SK-N-SH treated with all-trans-retinoic acid at 6 μM for 48 hours (cell line): ENCODE measurements around the gene TBCA.

Experiments used
- ATAC-seq: fragments of 200-7000 bp; cut with Tn5 transposase; 3 replicates; pipeline ENCODE4 v1.9.1; 2020; ENCODE audit warnings: mild to moderate bottlenecking, moderate library complexity
- ARNTL ChIP-seq: fragments of 450-650 bp; formaldehyde crosslinking; IDR thresholded peaks from 2 replicates; pipeline ENCODE4 v1.5.0; 2020; ENCODE audit warnings: low read depth, mild to moderate bottlenecking, moderate library complexity, borderline replicate concordance
- BACH2 ChIP-seq: fragments of 250-450 bp; sonication (Bioruptor Pico); IDR thresholded peaks from 2 replicates; pipeline ENCODE4 v1.9.0; 2021; ENCODE audit warnings: mild to moderate bottlenecking, borderline replicate concordance
- CSDC2 ChIP-seq: fragments of 250-450 bp; sonication (Bioruptor Pico); IDR thresholded peaks from 2 replicates; pipeline ENCODE4 v1.5.0; 2020; ENCODE audit warnings: mild to moderate bottlenecking, moderate library complexity
- ESRRG ChIP-seq: fragments of 250-450 bp; sonication (Bioruptor Pico); IDR thresholded peaks from 2 replicates; pipeline ENCODE4 v1.6.1; 2021; ENCODE audit warnings: mild to moderate bottlenecking
- GLIS3 ChIP-seq: fragments of 250-450 bp; sonication (Bioruptor Pico); IDR thresholded peaks from 2 replicates; pipeline ENCODE4 v1.5.0; 2020; ENCODE audit warnings: mild to moderate bottlenecking, moderate library complexity
- ISL1 ChIP-seq: fragments of 250-450 bp; sonication (Bioruptor Pico); IDR thresholded peaks from 2 replicates; pipeline ENCODE4 v2.1.2; 2022; ENCODE audit warnings: mild to moderate bottlenecking, moderate library complexity
- PATZ1 ChIP-seq: fragments of 250-450 bp; sonication (Bioruptor Pico); IDR thresholded peaks from 2 replicates; pipeline ENCODE4 v1.8.0; 2020; ENCODE audit warnings: mild to moderate bottlenecking, moderate library complexity, borderline replicate concordance
- POU6F1 ChIP-seq: fragments of 250-450 bp; sonication (Bioruptor Pico); IDR thresholded peaks from 2 replicates; pipeline ENCODE4 v1.8.0; 2021; ENCODE audit warnings: low read depth, mild to moderate bottlenecking, moderate library complexity, borderline replicate concordance
- PPARA ChIP-seq: fragments of 250-450 bp; sonication (Bioruptor Pico); IDR thresholded peaks from 2 replicates; pipeline ENCODE4 v1.5.0; 2020; ENCODE audit warnings: mild to moderate bottlenecking, borderline replicate concordance
- RARB ChIP-seq: fragments of 250-450 bp; sonication (Bioruptor Pico); IDR thresholded peaks from 2 replicates; pipeline ENCODE4 v1.8.0; 2021; ENCODE audit warnings: mild to moderate bottlenecking, moderate library complexity
- SNAI2 ChIP-seq: fragments of 250-450 bp; sonication (Bioruptor Pico); IDR thresholded peaks from 2 replicates; pipeline ENCODE4 v1.5.0; 2020; ENCODE audit warnings: mild to moderate bottlenecking, moderate library complexity
- TCF4 ChIP-seq: fragments of 250-450 bp; sonication (Bioruptor Pico); IDR thresholded peaks from 2 replicates; pipeline ENCODE4 v1.8.0; 2021; ENCODE audit warnings: mild to moderate bottlenecking, moderate library complexity, borderline replicate concordance
- TOX ChIP-seq: fragments of 250-450 bp; sonication (Bioruptor Pico); IDR thresholded peaks from 2 replicates; pipeline ENCODE4 v1.8.0; 2021; ENCODE audit warnings: mild to moderate bottlenecking, moderate library complexity, borderline replicate concordance
- ZC3H10 ChIP-seq: fragments of 250-450 bp; sonication (Bioruptor Pico); IDR thresholded peaks from 2 replicates; pipeline ENCODE4 v1.5.1; 2021; ENCODE audit warnings: mild to moderate bottlenecking, moderate library complexity
- ZFP3 ChIP-seq: fragments of 250-450 bp; sonication (Bioruptor Pico); IDR thresholded peaks from 2 replicates; pipeline ENCODE4 v1.5.0; 2020; ENCODE audit warnings: mild to moderate bottlenecking, moderate library complexity
- ZFP30 ChIP-seq: fragments of 450-650 bp; formaldehyde crosslinking; IDR thresholded peaks from 2 replicates; pipeline ENCODE4 v1.5.0; 2022; ENCODE audit warnings: mild to moderate bottlenecking, moderate library complexity
- ZNF565 ChIP-seq: fragments of 450-650 bp; formaldehyde crosslinking; conservative IDR thresholded peaks from 2 replicates; pipeline ENCODE4 v1.5.0; 2020; ENCODE audit warnings: low read depth, mild to moderate bottlenecking, moderate library complexity
- ZNF70 ChIP-seq: fragments of 450-650 bp; formaldehyde crosslinking; IDR thresholded peaks from 2 replicates; pipeline ENCODE4 v1.5.0; 2020; ENCODE audit warnings: mild to moderate bottlenecking, moderate library complexity
- ZNF8 ChIP-seq: fragments of 450-650 bp; formaldehyde crosslinking; IDR thresholded peaks from 2 replicates; pipeline ENCODE4 v1.5.0; 2020; ENCODE audit warnings: mild to moderate bottlenecking, moderate library complexity
- TF ChIP-seq, protein P1 (sequence below): fragments of 250-450 bp; sonication (Bioruptor Pico); IDR thresholded peaks from 2 replicates; pipeline ENCODE4 v1.5.1; 2020; ENCODE audit warnings: low read depth, mild to moderate bottlenecking, moderate library complexity
- TF ChIP-seq, protein P2 (sequence below): fragments of 250-450 bp; sonication (Bioruptor Pico); IDR thresholded peaks from 2 replicates; pipeline ENCODE4 v1.5.0; 2020; ENCODE audit warnings: mild to moderate bottlenecking, moderate library complexity
- TF ChIP-seq, protein P3 (sequence below): fragments of 250-450 bp; sonication (Bioruptor Pico); IDR thresholded peaks from 2 replicates; pipeline ENCODE4 v1.5.1; 2021; ENCODE audit warnings: mild to moderate bottlenecking, moderate library complexity

Gene TBCA

GRCh38 chr5:77733130-77733529 is 43.0 kb downstream of the TBCA start:
- no peak for ATAC-seq
- TF ChIP-seq TOX (CRISPR knock-in tag), result no peak
- TF ChIP-seq PPARA (CRISPR knock-in tag), result no peak
- TF ChIP-seq ESRRG (CRISPR knock-in tag), result no peak
- TF ChIP-seq, protein P1, sequence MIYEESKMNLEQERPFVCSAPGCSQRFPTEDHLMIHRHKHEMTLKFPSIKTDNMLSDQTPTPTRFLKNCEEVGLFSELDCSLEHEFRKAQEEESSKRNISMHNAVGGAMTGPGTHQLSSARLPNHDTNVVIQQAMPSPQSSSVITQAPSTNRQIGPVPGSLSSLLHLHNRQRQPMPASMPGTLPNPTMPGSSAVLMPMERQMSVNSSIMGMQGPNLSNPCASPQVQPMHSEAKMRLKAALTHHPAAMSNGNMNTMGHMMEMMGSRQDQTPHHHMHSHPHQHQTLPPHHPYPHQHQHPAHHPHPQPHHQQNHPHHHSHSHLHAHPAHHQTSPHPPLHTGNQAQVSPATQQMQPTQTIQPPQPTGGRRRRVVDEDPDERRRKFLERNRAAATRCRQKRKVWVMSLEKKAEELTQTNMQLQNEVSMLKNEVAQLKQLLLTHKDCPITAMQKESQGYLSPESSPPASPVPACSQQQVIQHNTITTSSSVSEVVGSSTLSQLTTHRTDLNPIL (CRISPR knock-in tag), result no peak
- TF ChIP-seq ZFP3, result no peak
- TF ChIP-seq GLIS3, result no peak
- no peak for TF ChIP-seq BACH2 (CRISPR knock-in tag)
- TF ChIP-seq PATZ1, result no peak
- no peak for TF ChIP-seq ZNF565 (CRISPR knock-in tag)
- no peak for TF ChIP-seq ZC3H10 (CRISPR knock-in tag)
- no peak for TF ChIP-seq POU6F1
- TF ChIP-seq SNAI2 (CRISPR knock-in tag), result no peak
- TF ChIP-seq ZFP30 (CRISPR knock-in tag), result no peak
- no peak for TF ChIP-seq CSDC2
- TF ChIP-seq RARB (CRISPR knock-in tag), result no peak
- no peak for TF ChIP-seq ZNF70
- no peak for TF ChIP-seq TCF4 (CRISPR knock-in tag)
- TF ChIP-seq ZNF8, result no peak
- TF ChIP-seq, protein P2, sequence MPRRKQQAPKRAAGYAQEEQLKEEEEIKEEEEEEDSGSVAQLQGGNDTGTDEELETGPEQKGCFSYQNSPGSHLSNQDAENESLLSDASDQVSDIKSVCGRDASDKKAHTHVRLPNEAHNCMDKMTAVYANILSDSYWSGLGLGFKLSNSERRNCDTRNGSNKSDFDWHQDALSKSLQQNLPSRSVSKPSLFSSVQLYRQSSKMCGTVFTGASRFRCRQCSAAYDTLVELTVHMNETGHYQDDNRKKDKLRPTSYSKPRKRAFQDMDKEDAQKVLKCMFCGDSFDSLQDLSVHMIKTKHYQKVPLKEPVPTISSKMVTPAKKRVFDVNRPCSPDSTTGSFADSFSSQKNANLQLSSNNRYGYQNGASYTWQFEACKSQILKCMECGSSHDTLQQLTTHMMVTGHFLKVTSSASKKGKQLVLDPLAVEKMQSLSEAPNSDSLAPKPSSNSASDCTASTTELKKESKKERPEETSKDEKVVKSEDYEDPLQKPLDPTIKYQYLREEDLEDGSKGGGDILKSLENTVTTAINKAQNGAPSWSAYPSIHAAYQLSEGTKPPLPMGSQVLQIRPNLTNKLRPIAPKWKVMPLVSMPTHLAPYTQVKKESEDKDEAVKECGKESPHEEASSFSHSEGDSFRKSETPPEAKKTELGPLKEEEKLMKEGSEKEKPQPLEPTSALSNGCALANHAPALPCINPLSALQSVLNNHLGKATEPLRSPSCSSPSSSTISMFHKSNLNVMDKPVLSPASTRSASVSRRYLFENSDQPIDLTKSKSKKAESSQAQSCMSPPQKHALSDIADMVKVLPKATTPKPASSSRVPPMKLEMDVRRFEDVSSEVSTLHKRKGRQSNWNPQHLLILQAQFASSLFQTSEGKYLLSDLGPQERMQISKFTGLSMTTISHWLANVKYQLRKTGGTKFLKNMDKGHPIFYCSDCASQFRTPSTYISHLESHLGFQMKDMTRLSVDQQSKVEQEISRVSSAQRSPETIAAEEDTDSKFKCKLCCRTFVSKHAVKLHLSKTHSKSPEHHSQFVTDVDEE (CRISPR knock-in tag), result no peak

DNA sequence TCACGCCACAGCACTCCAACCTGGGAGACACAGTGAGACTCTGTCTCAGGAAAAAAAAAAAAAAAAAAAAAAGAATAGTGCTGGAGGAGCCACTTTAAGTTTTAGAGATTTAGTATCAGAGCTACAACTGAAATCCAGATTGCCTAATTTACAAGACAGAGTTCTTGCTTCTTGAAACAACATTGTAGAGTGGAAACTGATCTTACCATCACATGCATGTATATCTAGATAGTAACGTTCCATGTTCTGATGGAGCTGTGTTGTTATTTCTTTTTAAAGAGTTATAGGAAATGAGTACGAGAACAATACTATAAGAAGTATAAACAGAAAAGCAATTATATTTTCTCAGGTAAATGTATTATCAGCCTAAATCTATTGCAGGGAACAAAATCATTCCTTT is 48.9 kb downstream of the TBCA start:
- TF ChIP-seq, protein P1 (CRISPR knock-in tag), result no peak
- no peak for TF ChIP-seq CSDC2
- no peak for TF ChIP-seq ZFP30 (CRISPR knock-in tag)
- TF ChIP-seq ZNF565 (CRISPR knock-in tag), result no peak
- no peak for TF ChIP-seq ZC3H10 (CRISPR knock-in tag)
- TF ChIP-seq ESRRG (CRISPR knock-in tag), result no peak
- TF ChIP-seq, protein P3, sequence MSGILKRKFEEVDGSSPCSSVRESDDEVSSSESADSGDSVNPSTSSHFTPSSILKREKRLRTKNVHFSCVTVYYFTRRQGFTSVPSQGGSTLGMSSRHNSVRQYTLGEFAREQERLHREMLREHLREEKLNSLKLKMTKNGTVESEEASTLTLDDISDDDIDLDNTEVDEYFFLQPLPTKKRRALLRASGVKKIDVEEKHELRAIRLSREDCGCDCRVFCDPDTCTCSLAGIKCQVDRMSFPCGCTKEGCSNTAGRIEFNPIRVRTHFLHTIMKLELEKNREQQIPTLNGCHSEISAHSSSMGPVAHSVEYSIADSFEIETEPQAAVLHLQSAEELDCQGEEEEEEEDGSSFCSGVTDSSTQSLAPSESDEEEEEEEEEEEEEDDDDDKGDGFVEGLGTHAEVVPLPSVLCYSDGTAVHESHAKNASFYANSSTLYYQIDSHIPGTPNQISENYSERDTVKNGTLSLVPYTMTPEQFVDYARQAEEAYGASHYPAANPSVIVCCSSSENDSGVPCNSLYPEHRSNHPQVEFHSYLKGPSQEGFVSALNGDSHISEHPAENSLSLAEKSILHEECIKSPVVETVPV (CRISPR knock-in tag), result no peak
- TF ChIP-seq GLIS3, result no peak
- TF ChIP-seq TCF4 (CRISPR knock-in tag), result no peak
- TF ChIP-seq SNAI2 (CRISPR knock-in tag), result no peak
- TF ChIP-seq ISL1 (CRISPR knock-in tag), result no peak
- TF ChIP-seq PATZ1, result no peak
- TF ChIP-seq ARNTL, result no peak
- TF ChIP-seq BACH2 (CRISPR knock-in tag), result no peak
- no peak for TF ChIP-seq RARB (CRISPR knock-in tag)
- TF ChIP-seq ZNF70, result no peak
- no peak for TF ChIP-seq POU6F1
- no peak for ATAC-seq
